ENCODE results near the gene B2M.
"Not testable (repeated sequence)": the region's sequence is repeated elsewhere in the genome, so short reads cannot be mapped to it uniquely, and the experiment has no call there.

Gene B2M

GRCh38 chr15:44711096-44711742 lies at the start of gene B2M, which contains the start of gene PATL2:
Gene B2M, plus strand, starts transcription at chr15:44711517. Its CDS starts 30 bp downstream, at chr15:44711547.
Gene PATL2, minus strand, starts transcription at chr15:44711323. Its CDS starts 34,833 bp downstream, at chr15:44676490.
- DNase-seq (ENCODE audit: low read depth): peak; percentile 93

- no peak for DNase-seq (ENCODE audit: low read depth)
These were observed 49.7 kb upstream of the B2M start for GRCh38 chr15:44661576-44661975.

- no peak for DNase-seq (ENCODE audit: low read depth)
These were observed 48.6 kb upstream of the B2M start for GRCh38 chr15:44662478-44663409.

- peak; percentile 93 for DNase-seq (ENCODE audit: low read depth)
These were observed 47.7 kb upstream of the B2M start, which contains the start of gene SPG11 for GRCh38 chr15:44663410-44664308. Gene SPG11, minus strand, starts transcription at chr15:44663662. Its CDS starts 15 bp downstream, at chr15:44663647.

- DNase-seq (ENCODE audit: low read depth): no peak
These were observed 44.9 kb upstream of the B2M start for GRCh38 chr15:44666210-44667038.

- no peak for DNase-seq (ENCODE audit: low read depth)
These were observed 44.3 kb upstream of the B2M start for GRCh38 chr15:44667039-44667360.

GRCh38 chr15:44668921-44669320 lies 42.4 kb upstream of the B2M start:
- no peak for DNase-seq (ENCODE audit: low read depth)

GRCh38 chr15:44670087-44670950 lies 41.0 kb upstream of the B2M start:
- DNase-seq (ENCODE audit: low read depth): no peak

GRCh38 chr15:44673639-44674038 lies 37.7 kb upstream of the B2M start:
- no peak for DNase-seq (ENCODE audit: low read depth)

- no peak for DNase-seq (ENCODE audit: low read depth)
These were observed 35.4 kb upstream of the B2M start for GRCh38 chr15:44675911-44676310.

GRCh38 chr15:44676676-44677075 lies 34.6 kb upstream of the B2M start:
- no peak for DNase-seq (ENCODE audit: low read depth)

GRCh38 chr15:44682211-44682610 lies 29.1 kb upstream of the B2M start:
- no peak for DNase-seq (ENCODE audit: low read depth)

GRCh38 chr15:44682809-44683682 lies 28.3 kb upstream of the B2M start:
- DNase-seq (ENCODE audit: low read depth): not testable (repeated sequence)

- not testable (repeated sequence) for DNase-seq (ENCODE audit: low read depth)
These were observed 22.0 kb upstream of the B2M start for GRCh38 chr15:44689318-44689717.

- not testable (repeated sequence) for DNase-seq (ENCODE audit: low read depth)
These were observed 21.1 kb upstream of the B2M start for GRCh38 chr15:44690245-44690644.

- no peak for DNase-seq (ENCODE audit: low read depth)
These were observed 18.7 kb upstream of the B2M start for GRCh38 chr15:44692659-44693058.

- DNase-seq (ENCODE audit: low read depth): no peak
These were observed 16.9 kb upstream of the B2M start for GRCh38 chr15:44694416-44694815.

GRCh38 chr15:44695294-44695693 lies 16.0 kb upstream of the B2M start:
- no peak for DNase-seq (ENCODE audit: low read depth)

GRCh38 chr15:44697014-44697413 lies 14.3 kb upstream of the B2M start:
- no peak for DNase-seq (ENCODE audit: low read depth)

Measured in GM04504 (cell line).